ENCODE measurements around the gene ELP1.

GRCh38 chr9:108910914-108911313, 23.0 kb downstream of the ELP1 start:
- TF ChIP-seq POLR2AphosphoS5 (IDR thresholded peaks at IDR 0.05; ENCODE audit: low read depth, low read length), result no peak
- no peak for TF ChIP-seq SIN3A (IDR thresholded peaks at IDR 0.05; ENCODE audit: borderline replicate concordance, insufficient read depth, low read length)
- no peak for TF ChIP-seq TAF1 (IDR thresholded peaks at IDR 0.05; ENCODE audit: borderline replicate concordance, insufficient read depth, low read length)
- no peak for TF ChIP-seq REST (IDR thresholded peaks at IDR 0.05; ENCODE audit: insufficient read depth in 1 of 2, low read depth in 2 of 2, low read length in 2 of 2)

Data from PFSK-1 (cell line).